ENCODE measurements around the gene PFAS. TPM values are rescaled to one million over a fixed set of nuclear protein-coding genes. Genes with fewer than 3 reads are reported as not detected.

The PFAS gene
- total RNA-seq, 1 donor from 2014 or later = 37.2 TPM

GRCh38 chr17:8283356-8283755, 34.3 kb downstream of the PFAS start:
- no peak for DNase-seq (ENCODE audit: low read depth)
- no peak for TF ChIP-seq CTCF (conservative IDR thresholded peaks at IDR 0.05; ENCODE audit: low read depth, low read length)
- H3K4me3 ChIP-seq (ENCODE audit: low read depth, low read length) = no peak overlapping the region

- no peak for TF ChIP-seq CTCF (conservative IDR thresholded peaks at IDR 0.05; ENCODE audit: low read depth, low read length)
- no peak for DNase-seq (ENCODE audit: low read depth)
- H3K4me3 ChIP-seq (ENCODE audit: low read depth, low read length) = no peak overlapping the region
Observed at GRCh38 chr17:8284126-8284525, 35.0 kb downstream of the PFAS start.

- TF ChIP-seq CTCF (conservative IDR thresholded peaks at IDR 0.05; ENCODE audit: low read depth, low read length) = no peak
Observed at GRCh38 chr17:8285270-8286181, 36.4 kb downstream of the PFAS start.

GRCh38 chr17:8287651-8288335, 38.7 kb downstream of the PFAS start:
- no peak for TF ChIP-seq CTCF (conservative IDR thresholded peaks at IDR 0.05; ENCODE audit: low read depth, low read length)
- H3K4me3 ChIP-seq (ENCODE audit: low read depth, low read length) = peak overlapping the region; percentile 83
- no peak for DNase-seq (ENCODE audit: low read depth)

More at GRCh38 chr17:8285270-8286181, 36.4 kb downstream of the PFAS start:
- H3K4me3 ChIP-seq (ENCODE audit: low read depth, low read length) = no peak overlapping the region
- DNase-seq (ENCODE audit: low read depth) = no peak

GRCh38 chr17:8288336-8289102, 39.4 kb downstream of the PFAS start, which contains the start of gene RANGRF:
RANGRF (plus strand) TSS chr17:8288670; CDS start chr17:8288789, 119 bp downstream.
- no peak for DNase-seq (ENCODE audit: low read depth)
- TF ChIP-seq CTCF (conservative IDR thresholded peaks at IDR 0.05; ENCODE audit: low read depth, low read length) = no peak
- H3K4me3 ChIP-seq (ENCODE audit: low read depth, low read length) = peak within 1 kb of the TSS; percentile 83

GRCh38 chr17:8289103-8289397, 40.0 kb downstream of the PFAS start:
- TF ChIP-seq CTCF (conservative IDR thresholded peaks at IDR 0.05; ENCODE audit: low read depth, low read length) = no peak
- H3K4me3 ChIP-seq (ENCODE audit: low read depth, low read length) = peak overlapping the region; percentile 83
- no peak for DNase-seq (ENCODE audit: low read depth)

Data from epithelial cell of proximal tubule (primary cell).